ENCODE measurements around the gene MEF2D.

Gene MEF2D
- total RNA-seq, result 97.4 to 139 (median 109) reads per million in 4 donors

DNA sequence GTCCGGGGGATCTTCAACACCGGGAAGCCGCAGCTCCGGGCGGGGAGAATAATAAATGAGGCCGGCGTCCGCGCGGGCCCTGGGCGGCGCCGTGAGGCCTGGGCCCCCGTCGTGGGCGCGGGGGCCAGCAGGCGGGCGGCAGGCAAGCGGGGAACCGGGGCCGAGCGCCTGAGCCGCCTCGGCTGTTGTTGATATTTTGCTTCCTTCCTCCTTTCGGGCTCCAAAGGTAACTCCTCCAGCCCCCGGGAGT lies at the start of gene MEF2D:
Gene MEF2D (minus strand): TSS at position 233 of the 250 bp plus-strand sequence. CDS start 17,483 bp downstream, outside the sequence.
- DNase-seq, result no peak

DNA sequence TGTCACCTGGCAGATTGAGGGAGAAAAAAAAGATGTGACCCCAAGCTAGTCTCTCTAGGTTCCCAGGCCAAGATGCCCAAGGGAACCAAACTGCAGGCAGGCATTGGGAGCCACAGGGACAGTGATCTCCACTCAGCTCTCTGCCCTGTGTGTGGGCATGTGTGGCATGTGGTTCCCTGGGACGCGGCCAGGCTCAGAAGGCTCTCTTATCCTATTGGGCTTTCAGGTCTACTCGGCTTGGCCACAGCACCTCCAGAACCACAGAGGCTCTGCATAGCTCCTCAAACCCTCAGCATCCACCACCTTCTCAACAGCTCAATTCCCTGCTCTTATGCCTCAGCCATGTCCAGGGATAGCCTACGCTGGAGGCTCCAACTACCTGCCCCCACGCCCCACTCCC lies 49.8 kb upstream of the MEF2D start:
- DNase-seq, result no peak

DNA sequence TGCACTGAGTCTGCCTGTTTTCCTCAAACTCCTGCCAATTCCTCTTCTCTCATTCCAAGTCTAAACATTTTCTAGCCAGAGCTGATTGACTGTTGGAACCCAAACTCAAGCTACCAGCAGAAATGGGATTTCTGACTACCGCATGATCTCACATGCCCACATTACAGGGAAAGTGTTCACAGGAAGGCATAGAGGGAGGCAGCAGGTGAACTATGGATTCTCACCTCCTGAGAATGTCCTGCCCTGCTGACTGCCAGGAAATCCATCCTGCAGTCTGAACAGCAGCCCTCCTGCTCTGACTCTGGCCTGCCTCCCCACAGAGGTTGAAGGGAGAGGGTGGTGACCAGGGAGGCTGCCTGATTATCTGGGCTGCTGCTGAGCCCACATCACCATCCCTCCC lies 49.3 kb upstream of the MEF2D start:
- no peak for DNase-seq

DNA sequence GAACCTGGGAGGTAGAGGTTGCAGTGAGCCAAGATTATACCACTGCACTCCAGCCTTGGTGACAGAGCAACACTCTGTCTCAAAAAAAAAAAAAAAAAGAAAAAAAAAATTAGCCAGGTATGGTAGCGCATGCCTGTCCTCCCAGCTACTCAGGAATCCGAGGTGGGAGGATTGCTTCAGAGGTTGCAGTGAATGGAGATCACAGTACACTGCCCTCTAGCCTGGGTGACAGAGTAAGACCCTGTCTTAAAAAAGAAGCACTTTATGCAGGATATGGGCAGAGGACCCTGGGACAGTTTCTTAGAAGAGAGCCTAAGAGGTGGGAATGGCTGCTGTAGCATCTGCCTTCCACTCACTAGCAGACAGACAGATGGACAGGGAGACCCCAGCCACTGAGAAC lies 48.8 kb upstream of the MEF2D start:
- DNase-seq, result no peak

DNA sequence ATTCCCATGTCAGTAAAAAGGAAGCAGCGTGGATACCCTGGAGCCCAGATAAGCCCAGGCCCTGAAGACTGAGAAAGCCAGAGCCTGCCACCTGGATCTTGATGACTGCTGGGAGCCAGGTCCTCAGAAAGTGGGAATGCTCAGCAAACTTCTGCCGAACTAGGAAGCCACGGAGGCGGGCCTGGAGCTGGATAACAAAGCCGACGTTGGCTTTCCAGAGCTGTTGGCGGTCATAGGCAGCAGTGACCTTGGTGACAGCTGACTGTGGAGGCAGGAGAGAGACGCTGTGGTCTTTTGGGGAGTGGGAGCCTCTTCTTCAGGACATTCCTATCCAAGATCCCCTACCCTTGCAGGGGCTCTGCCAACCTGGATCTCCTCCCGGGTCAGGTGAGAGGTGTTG lies 47.4 kb upstream of the MEF2D start:
- no peak for DNase-seq

DNA sequence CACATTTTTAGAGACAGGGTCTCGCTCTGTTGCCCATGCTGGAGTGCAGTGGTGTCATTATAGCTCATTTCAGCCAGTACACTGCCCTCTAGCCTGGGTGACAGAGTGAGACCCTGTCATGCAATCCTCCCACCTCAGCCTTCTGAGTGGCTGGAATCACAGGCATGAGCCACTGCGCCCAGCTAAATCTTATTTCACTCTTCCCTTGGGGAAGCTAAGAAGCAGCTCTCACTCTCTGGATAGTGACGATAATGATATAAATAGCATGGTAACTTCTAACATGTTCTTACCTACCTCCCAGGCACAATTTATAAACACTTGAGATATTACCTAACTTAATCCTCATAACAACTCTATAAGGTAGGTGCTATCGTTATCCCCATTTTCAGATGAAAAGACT lies 46.9 kb upstream of the MEF2D start:
- DNase-seq, result no peak

DNA sequence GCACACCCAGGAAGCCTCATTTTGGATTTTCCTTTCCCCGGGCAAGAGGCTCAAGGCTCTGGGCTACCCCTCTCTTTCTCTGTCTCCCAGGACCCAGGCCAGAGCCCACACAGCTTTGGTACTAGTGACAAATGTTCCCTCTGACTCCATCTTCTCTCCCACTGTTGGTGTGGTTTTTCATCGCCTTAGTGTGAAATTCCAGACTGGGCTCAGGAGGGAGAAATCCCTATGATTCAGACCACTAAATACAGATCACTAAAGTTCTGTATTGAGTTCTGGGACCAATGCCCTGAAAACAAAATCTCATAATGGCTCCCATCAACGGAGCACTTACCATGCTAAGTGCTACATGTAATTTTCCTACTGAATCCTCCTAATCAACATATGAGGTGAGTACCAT lies 45.7 kb upstream of the MEF2D start:
- DNase-seq, result no peak

DNA sequence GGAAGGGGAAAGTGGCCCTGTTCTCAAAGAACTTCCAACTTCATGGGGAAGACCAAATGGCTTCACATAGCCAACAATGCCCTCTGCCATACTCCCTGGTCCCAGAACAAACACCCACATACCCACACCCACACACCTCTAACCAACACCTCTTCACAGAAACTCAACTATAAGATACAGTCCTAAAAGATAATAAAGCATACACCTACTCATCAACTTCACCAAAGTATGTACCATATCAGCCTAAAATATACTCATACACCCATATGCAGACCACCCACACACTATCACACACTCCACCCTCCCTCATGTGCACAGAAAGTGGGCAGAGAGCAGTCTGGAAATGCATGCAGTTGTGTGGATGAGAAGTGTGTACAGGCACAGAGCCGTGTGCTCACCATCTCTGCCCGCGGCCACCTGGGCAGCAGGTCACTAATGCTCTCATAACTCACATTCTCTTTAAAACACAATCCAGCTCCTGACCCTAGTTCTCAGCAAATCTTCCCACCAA lies 44.1 kb upstream of the MEF2D start:
- DNase-seq, result no peak

DNA sequence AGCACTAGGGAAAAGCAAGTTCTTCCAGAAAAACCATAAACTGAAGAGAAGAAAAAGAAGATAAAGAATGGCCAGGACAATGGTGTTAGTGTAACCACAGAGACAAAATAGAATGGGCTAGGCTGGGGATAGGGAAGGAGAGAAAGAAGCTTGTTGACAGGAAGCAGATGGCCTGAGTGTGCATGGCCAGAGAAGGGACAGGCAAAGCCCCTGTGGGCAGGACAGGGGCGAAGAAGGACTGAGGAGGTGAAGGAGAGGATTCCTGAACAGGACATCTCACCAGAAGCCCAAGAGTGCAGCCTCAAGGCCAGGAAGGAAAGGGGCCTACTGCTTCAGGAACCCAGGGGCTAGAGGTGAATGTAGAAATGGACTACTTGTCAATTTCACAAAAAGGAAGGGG lies 42.5 kb upstream of the MEF2D start:
- DNase-seq, result no peak

DNA sequence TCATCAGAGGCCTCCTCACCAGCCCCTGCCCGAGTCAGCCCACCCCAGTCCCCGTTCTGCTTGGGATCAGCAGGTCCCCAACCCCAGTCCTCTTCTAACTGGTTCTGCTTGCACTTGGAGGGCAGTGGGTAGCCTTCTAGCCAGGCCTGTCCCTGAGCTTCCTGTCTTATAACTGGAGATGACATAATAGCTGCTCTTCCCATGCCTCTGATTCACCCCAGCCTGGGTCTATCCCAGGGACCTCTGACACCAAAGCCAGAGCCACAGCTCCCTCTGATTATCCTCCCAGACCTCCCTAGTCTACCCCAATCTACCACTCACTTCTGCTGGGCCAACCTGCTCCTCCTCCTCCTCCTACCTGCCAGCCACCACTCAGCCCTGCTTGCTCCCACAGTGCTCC lies 40.4 kb upstream of the MEF2D start:
- DNase-seq, result no peak

DNA sequence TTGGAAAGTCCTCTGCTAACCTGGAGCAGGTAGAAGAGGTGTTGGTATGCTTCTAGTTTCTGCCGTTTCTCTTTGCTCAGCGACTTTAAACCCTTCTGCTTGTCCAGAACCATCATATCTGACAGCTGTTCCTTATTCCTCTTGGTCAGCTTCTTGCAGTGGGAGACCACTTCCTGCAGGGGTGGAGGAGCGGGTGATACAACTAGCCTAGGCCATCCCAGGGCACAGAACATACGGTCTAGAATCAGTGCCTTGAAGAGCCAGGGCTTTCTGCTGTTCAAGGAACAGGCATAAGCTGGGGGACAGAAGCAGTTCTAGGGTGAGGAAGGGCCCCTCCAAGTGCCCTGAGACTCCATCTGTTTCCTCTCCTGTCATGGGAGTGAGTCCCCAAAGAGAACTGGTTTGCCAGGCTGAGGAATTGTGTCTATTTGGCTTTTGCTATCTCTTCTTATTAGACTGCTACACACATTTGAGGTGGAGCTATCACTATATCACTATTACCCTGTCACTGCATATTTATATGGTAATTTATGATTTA lies 39.3 kb upstream of the MEF2D start:
- DNase-seq, result no peak

DNA sequence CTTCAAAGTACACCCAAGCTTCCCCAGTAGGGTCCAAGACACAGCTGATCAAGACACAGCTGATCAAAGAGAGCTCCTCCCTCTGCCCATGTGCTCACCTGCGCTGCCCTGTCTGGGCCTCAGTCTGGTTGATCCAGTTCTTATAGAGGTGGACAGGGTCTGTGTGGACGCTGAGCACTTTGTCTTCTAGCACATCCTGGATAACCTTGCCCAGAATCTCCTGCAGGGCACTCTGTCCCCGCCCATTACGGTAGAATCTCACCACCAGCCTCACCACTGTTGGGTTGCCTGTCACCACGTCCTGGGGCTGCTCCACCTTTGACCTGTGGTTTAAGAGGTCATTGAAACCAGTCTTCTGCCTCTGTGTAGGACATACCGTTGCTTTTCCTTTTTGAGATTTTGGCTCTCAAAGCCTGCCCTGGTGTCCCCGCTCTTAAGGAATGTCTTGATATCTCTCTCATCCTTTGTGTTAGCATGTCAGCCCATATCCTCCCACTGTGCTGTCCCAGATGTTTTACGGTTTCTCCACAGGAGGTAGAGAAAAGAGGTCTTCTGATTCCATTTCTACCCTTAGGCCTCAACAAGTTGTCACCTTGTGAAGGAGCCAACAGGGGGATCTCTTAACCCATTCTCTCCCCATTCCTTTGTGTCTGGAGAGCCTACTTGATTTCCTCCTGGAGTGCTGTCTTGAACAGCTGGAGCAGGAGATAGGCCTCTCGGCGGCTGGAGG lies 38.3 kb upstream of the MEF2D start:
- no peak for DNase-seq

DNA sequence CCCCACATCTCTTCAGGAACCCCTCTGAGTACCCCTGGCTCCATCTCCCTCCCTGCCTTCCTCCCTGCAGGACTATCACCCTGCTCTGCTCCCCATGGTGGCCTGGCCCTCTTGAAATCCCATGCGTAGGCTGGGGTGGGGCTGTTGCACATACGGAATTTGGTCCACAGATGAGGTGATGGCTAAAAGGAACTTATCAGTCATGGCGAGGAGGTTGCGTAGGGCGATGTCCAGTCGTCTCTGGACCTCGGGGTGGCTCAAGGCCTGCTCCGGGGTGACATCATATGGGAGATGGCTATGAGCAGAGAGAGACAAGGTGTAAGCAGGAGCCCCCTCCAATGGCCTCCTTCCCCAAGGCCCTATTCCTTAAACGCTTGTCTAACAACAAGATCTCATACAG lies 36.5 kb upstream of the MEF2D start:
- no peak for DNase-seq

DNA sequence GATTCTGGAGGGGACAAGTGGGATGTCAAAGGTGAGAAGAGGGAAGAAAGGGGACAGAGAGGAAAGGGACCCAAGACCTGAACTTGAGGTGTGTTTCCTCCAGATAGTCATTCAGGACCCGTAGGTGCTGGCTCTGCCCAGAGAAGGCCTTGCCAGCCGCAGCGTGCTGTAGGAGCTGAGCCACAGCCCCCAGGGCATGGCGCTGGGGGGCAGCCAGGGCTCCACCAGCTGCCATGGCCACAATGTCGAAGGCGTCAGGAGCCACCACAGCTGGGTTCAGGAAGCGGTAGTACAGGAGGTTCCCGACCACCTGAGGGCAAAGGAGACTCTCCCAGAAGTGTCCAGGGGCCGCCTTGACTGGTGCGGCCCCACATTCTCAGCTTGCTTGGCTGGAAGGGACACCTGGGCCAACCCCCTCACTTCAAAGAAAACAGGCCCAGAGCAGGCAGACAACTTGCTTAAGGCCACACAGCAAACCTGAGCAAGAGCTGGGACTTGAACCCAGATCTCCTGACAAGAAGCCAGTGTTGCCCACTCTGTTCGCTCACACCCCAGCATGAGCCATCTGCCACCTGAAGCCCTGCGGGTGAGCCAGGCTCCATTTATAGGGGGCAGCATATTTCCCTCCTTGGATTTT lies 34.0 kb upstream of the MEF2D start:
- DNase-seq, result no peak

DNA sequence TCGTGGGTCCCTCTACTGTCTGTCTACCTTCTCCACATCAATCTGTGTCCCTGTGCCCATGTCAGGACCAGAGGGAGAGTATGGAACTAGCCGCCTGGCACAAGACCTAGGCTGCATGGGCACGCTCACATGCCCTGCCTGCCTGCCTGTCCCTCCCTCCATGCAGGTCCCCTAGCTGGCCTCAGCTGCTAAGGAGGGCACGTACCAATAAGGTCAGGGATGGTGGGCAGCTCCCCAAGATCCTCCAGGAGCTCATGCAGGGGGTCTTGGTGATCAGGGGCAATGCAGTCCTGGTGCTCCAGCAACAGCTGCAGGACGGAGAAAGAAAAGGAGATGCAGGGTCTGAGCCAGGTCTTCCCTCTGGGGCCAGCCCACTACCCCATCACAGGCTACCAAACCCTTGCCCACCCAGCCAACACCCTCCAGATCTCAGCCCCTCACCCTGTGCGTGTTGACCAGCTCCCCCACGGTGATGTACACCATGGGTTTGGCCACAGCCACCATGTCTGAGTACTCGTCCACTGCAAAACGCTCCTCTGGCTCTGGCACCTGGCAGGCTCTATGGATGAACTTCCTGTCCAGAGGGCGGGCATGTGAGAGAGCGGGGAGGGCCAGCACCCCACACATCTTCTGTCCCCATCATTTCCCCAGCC lies 33.1 kb upstream of the MEF2D start:
- DNase-seq, result no peak

DNA sequence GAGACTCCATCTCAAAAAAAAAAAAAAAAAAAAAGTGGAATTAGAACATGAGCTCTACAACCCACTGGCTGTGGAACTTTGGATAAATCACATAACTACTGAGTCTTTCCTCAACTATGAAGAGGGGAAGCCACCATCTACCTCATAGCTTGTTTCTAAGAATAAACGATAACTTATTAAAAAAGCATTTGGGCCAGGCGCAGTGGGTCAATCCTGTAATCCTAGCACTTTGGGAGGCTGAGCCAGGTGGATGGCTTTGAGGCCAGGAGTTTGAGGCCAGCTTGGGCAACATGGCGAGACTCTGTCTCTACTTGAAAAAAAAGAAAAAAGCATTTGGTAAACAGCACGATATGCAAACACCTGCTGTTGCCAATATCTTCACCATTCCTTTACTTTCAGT lies 31.8 kb upstream of the MEF2D start:
- DNase-seq, result no peak

DNA sequence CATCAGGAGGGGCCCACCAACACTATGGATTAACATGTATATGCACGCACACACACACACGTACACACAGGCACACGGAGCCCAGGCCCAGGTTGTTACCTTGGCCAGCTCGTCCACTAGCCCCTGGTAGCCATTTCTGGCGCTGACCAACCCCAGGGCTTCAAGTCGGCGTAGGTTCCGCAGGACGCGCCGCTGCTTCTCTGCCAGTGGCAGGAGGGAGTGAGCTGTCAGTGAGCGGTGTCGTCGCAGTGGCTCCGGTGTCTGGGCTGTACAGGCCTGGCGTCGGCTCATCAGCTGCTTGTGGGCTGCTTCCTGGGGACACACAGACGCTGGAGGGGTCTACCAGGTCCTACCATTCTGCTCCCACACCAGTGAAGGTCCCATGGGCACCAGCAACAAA lies 29.4 kb upstream of the MEF2D start:
- DNase-seq, result no peak

DNA sequence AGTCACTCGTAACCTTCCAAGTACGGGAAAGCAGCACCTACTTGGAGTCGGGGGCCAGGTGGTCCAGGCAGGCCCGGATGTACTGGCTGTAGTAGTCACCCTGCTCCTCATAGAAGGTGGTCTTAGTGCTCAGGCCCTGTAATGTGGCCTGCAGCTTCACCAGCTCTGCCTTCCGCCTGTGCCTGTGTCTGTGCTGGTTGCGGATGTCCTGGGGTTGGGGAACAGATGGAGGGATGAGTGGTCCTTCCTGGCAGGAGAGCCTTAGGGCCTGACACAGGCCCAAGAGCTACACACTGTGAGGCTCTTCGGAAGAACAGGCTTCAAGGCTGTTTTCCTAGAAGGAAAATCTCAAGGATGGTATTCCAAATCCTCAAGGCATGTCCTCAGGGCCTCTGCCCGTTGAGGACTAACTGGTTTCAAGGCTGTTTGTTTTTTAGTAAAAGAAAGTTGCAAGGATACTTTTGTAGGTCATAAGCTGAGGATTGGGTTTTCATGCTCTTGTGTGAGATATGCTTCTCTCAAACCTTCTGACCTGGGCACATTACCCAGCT lies 28.4 kb upstream of the MEF2D start:
- DNase-seq, result no peak

DNA sequence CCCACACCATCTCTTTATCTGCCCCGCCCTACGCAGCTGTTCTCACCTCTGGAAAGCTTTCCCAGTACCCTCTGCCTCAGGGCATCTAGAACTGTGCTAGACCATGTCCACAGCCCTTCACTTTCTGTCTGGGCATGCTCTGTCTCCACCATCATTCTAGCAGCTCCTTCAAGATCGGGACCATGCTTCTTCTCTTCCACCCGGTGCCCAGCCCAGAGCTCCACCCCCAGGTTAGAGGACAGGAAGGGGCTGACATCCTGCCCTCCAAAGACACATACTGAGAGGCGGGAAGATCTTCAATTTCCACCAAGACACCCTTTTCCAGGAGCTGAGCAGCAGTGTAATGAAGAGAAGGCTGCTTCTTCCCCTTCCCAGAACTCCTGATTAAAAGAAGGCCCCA lies 27.7 kb upstream of the MEF2D start:
- DNase-seq, result no peak

DNA sequence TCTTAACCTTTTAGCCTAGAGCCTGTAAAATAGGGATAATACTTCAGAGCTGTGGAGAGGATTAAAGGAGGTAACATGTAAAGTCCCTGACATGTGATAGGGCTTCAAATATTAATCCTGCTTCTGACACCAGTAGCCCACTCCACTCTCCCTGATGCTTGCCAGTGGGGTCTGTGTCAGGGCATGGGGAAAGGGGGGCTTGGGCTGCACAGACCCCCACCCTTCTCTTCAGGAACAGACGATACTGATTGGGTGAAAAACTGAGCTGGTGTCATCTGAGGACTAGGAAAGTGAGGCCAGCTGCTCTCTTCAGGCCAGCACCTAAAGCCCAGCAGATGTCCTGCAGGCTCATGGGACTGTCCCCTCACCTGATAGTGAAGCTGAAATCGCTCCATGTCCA lies 27.0 kb upstream of the MEF2D start:
- DNase-seq, result no peak

DNA sequence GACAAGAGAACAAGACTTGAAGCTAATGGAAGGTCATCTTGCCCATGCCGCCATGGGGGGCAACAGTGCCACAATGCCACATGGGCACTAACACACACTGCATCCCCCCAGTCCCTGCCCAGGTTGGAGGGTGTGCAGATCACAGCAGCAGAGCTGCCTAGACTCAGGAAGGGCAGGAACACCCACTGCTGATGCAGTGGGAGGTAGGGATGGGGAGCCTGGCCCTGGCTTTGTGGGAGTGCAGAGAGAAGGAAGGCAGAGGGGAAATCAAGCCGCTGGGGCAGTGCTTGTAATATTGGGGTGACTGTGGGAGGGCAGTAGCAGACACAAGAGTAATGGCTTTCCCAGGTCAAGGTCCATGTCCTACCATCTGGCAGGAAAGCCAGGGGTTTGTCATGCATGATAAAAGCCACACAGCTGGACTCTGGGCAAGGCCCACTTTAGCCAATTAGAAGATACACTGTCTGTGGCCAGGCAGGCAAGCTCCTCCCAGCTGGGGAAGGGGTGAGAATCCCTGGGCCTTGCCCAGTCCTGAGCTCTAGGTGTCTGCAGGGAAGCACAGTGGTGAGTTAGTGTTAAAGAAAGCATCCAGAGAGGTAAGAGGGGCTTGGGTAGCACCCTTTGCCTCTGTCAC lies 25.4 kb upstream of the MEF2D start:
- DNase-seq, result no peak

DNA sequence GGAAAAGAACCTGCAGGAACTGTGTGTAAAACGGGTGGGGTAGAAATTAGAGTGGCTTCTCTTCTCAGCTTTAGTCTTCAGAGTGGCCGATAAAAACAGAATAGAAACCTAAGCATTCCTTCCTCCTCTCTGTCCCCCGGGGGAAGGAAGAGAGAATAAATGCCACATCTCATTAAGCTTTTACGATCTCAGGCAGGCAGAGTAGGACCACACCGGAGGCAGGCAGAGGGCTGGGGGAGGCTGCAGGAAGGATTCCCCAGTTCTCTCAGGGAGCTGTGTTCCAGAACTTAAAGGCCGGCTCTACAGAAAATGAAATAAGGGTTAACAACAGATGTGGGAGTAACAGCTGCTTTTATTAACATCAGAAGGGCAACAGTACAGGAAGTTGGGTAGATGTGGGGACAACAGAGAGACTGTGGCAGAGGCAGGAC lies 24.5 kb upstream of the MEF2D start:
- no peak for DNase-seq

DNA sequence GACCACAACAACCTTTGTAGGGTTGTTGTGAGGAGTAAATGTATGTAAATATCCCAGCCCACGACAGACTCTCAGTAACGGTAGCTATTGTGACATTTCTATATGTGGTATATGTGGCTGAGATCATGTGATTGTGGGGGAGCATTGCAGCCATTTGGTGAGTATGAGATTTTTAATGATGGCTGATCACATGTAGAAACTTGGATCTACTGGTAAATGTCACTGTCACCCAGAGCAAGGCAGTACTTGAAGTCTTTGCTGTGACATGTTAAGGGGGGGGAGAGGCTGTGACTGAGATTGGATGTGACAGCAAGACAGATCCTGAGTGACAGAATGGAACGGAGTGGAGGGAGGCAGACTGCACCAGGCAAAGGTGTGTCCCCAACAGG lies 23.9 kb upstream of the MEF2D start:
- DNase-seq, result peak in 1 of 5 donors; percentile 32
